Midbrain (tissue), 1 donor: ENCODE measurements around the gene FGF22.
"Not testable (repeated sequence)": the region's sequence is repeated elsewhere in the genome, so short reads cannot be mapped to it uniquely, and the experiment has no call there.

Experiments
- DNase-seq: peaks from one replicate; lab custom pipeline; 2025; lab: John Stamatoyannopoulos, UW

FGF22 gene

DNA sequence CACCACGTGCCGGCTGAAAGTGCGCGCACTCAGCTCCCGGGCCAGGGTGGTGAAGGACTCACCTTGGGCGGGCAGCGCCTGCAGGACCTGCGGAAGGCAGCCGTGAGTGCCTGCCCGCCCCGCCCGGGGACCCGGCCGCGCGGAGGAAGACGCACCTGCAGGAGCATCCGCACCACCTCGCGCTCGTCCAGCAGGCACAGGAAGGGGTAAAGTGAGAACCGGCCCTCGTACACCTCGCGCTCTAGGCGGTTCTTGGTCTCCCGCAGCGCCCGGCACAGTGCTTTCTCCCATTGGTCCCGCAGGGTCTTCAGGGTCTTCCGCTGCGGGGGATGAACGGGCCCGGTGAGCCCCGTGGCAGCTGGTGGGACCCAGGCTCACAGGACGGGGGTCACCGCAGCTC lies 17.0 kb upstream of the FGF22 start:
- DNase-seq = no peak

DNA sequence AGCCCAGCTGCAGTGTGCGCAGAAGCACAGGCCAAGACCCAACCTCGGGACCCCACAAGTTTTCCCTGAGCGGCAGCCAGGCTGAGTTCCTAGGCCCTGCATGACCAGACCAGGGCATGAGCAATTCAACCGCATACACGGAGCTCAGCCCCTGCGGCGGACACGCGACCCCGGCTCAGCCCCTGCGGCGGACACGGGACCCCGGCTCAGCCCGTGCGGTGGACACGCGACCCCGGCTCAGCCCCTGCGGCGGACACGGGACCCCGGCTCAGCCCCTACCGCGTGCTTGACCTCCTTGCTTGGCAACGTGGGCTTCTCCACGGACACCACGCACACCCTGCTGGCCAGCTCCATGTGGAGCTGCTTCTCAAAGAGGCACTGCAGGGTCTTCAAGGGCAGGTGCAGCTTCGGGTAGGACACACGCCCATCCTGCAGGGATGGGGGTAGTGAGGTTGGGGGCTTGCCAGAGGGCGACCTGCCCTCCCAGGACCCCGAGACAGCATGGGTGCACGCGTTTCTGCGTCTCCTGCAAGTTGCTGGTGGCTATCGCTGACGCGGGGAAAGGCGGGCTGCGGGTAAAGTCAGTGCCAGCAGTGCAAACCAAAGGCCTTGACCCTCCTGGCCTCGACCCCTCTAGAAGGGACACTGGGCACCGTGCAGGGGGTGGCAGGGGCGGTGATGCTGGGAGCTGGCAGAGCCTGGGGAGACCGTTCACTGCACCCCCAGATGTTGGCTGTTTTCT lies 16.3 kb upstream of the FGF22 start:
- DNase-seq = no peak

DNA sequence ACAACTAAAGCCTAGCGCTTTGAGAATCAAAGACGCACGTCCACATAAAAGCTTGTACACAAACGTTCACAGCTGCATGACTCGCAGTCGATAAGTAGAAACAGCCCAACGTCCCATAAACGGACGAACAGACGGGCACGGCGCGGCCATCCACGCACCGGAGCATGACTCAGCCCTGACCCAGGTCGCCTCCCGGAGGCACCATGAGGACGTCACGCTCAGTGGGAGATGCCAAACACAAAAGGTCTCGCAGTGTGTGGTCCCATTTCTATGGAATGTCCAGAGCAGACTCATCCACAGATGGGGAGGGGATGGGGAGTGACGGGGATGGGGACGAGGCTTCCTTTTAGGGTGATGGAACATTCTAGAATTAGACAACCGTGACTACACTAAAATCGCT lies 15.7 kb upstream of the FGF22 start:
- DNase-seq = no peak

DNA sequence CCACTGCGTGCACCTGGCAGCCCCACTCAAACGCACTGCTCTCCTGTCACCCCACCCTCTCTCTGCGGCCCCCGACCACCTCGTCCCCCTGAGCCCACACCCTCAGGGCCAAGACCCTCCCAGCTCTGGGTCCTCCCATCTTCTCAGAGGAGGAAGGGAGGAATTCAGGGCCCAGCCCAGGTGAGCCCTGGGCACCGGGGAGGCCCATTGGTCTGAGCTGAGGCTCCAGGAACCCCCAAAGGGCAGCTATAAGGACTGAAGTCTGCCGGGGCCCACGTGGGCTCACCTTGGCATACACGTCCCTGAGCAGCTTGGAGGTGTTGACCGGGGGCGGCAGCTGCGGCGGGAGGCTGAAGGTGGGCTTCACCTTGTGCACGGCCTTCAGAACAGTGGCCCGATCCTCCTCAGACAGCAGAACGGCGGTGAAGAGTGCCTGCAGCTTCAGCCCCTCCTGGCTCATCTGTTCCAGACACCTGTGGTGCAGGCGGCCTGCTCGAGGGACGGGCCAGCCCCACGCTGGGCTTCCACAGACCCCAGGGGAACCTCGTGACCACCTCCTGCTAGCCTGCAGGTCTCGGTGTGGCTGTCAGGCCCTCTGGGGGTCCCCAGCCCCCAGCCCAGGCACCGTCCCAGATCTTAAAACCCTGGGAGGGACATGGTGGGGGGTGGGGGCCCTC lies 15.1 kb upstream of the FGF22 start:
- no peak for DNase-seq

DNA sequence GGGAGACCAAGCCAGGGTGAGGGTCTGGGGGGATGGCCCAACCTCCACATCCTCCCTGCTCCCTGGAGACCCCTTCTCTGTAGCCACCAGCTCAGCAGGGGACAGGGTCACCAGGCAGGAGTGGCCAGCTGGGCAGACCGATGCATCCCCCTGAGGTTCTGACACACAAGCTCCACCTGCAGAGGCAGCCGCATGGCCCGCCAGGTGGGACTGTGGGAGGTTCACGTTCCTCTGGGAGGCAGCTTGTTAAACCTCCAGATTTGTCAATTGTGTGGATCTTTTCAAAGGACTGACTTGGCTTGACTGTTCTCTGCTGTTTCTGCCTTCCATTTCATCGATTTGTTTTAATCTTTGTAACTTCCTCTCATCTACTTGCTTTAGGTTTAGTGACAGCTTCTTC lies 14.4 kb upstream of the FGF22 start:
- no peak for DNase-seq

DNA sequence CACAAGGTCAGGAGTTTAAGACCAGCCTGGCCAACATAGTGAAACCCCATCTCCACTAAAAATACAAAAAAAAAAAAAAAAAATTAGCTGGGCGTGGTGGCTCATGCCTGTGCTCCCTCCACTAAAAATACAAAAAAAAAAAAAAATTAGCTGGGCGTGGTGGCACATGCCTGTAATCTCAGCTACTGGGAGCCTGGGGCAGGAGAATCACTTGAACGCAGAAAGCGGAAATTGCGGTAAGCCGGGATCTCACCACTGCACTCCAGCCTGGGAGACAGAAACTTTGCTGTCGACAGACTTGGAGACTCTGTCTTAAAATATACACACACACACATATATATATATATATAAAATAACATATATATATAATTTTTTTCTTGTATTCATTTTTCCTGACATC lies 13.1 kb upstream of the FGF22 start:
- not testable (repeated sequence) for DNase-seq

DNA sequence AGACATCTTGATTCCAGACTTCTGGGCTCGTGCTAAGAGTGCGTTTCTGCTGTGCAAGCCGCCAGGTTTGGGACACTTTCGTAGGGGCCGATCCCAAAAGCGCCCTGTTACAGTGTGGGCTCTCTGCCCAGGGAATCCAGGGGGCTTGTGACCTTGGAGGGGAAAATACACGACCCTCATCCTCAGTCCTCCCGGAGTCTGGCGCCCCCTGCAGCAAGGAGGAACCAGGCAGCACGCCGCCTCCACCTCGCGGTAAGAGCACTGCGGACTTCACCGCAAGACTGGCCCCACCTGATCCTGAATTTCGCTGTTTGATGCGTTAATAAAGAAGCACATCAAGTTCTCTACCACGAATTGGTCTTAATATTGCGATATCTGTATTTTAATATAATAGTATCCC lies 11.5 kb upstream of the FGF22 start:
- no peak for DNase-seq

DNA sequence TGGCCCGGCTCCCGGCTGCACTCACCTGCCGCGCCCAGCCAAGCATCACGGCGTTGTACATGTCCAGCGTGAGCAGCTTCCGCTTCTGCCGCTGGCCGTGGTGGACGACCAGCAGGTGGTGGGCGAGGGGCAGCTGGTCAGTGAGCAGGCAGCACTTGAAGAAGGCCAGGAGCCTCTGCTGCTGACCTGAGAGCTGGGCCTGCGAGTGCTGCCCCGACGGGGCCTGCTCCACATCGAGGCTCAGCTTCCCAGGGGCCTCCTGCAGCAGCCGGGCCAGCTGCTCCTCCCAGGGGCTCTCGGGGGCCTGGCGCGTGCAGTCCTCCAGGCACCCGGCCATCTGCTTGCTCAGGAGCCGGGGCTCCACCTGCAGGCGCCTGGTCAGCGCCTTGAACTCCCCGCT lies 10.2 kb upstream of the FGF22 start:
- not testable (repeated sequence) for DNase-seq

DNA sequence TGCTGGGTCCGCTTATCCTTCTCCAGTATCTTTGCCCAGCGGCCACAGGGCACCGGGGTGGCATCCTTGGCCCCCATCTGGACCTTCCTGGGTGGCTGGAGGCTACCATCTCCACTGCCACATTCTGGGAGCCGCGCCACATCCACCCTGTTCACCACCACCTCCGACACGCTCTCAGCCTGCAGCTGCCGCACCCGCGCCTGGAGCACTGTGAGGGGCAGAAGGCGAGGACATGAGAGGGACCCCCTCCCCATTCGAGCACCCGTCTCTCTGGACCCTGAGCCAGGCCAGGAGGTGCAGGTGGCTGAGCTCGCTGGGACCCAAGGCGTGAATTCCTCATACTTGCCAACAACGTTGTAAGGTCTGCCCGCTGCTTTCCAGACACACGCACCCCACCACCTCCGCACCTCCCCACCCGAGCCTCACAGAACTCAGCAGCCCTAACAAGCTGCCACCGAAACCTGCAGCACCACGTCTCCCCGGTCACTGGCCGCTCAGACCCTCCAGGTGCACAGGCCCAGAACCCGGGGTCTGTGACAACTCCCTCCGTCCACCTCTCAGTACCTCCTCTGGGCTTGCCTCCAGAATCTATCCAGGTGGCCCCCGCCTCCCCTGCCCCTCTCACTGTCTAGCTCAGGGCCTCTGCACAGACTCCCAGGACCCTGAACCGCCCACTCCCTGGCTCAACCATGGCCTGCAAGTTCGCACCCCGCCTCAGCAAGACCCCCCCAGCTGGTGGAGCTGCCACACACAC lies 9.5 kb upstream of the FGF22 start:
- no peak for DNase-seq

DNA sequence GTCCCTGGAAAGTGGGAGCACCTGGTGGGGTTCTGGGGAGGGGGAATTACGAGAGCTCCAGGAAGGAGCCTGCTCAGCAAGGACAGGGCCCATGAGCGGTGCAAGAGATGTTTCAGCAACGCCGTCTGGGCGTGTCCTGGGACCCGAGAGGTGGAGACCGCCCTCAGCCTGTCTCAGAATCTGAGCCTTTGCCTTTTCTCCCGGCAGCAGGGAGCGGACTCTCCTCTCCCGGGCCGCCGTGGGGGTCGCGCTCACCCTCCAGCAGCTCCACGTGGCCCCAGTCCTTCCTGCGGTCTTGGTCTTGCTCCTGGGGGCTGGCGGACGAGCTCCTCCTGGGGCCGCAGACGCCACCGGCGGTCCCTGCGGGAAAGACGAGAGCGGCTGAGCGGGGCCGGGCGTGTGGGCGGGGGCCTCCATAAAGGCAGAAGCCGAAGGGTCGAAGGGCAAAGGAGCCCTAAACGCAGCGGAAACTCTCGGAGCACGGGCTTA lies 7.1 kb upstream of the FGF22 start:
- DNase-seq = no peak

DNA sequence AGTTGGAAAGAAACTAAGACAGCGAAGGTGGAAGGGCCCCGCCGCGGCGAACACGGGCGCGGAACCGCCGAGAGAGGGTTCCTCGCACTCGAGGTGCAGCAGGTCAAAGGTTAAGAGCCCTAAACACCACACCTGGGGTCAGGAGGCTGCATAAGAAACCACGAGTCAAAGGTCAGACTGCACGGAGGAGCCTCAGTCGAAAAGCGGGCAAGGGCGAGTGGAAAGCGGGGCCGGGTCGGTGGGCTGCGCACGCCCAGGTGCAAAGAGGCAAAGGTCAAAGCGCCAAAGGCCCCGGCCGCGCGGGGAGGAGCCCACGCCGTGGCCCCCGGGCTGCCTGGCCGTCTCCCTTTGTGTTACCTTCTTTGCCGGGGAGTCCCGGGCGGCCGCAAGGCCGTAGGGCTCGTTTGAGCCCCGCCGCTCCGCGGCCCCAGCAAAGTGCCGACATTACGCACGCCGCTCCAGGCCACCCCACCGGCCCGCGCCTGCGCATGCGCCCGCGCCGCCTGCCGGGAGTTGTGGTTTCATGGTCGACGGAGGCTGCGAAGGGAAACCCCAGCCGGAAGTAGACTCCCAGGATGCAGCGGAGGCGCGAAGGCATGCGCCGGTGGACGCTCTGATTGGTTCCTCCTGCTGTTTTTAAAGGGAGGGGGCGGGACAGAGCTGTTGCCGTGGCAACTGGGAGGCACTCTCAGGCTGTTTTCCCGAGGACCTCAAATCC lies 6.5 kb upstream of the FGF22 start, which contains the start of gene POLRMT:
POLRMT (minus strand) TSS at position 470 of the 718 bp plus-strand sequence; CDS start at position 445, 25 bp downstream.
- peak; percentile 96 for DNase-seq

DNA sequence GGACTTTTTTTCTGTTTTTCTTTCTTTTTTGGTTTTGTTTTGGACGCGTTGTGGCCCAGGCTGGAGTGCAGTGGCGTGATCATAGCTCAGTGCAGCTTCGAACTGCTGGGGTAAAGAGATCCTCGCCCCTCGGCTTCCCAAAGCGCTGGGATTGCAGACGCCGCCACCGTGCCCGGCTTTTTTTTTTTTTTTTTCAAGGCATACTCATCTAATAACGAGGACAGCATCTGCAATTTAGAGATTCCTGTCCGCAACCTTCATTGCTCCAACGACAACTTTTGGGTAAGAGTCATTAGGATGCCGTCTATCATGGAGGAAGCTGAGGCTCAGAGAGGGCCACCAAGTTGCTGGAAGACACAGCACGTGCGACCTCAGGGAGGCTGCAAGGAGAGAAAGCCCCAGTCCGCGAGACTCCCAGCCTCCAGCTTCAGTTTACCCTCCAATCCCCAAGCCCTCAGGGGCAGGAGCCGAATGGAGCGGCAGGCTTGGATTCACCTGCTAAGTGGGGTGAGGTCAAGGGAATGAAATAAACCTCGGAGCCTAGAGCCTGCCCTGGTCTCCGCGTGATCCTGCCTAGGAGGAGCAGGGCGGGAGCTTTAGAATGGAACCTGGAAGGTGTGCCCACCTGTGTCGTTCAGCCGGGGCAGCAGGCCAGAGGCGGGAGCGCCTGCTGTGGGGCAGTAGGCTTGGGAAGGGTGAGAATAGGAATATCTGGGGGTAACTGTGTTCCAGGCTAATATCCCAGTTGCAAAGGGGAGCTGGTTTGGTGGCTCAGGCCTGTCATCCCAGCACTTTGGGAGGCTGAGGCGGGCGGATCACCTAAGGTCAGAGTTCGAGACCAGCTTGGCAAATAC lies 5.7 kb upstream of the FGF22 start:
- DNase-seq = no peak

DNA sequence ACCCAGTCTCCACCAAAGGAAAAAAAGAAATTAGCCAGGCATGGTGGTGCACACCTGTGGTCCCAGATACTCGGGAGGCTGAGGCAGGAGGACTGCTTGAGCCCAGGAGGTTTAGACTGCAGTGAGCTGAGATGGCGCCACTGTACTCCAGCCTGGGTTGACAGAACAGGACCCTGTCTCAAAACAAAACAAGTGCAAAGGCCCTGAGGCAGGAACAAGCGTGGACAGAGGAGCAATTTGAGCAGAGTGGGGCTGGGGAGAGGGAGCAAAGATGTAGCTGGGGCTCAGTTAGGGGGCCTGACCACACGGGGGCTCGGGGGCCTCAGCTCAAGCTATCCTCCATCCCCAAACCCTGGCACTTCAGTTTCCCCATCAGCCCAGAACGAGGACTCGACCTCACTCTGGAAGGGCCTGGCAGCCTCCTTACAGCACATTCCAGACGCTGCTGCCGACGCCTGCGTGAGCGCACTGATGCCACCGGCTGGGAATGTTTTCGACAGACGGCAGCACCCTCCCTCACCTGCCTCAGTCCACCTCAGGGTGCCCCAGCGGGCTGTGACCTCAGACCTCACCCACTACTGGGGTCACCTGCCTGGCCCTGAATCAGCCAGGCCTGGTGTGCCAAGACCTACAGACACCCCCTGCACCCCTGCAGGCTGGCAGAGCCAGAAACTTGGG lies 4.6 kb upstream of the FGF22 start:
- DNase-seq = no peak

DNA sequence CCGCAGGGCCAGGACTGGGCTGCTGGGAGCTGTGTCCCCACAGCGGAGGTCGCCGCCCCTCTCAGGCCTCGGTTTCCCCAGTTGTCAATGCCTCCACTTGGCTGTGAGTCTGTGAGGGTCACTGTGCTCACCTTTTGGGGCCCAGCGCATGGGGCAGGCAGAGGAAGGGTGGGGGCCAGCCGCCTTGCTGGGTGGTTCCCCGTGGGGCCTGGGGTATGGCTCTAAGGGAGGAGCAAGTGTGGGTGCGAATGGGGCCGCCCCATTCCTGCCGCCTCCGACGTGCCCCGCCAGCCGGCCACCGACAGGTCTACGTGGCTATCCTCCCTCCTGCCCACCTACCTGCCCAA lies 800 bp upstream of the FGF22 start:
- DNase-seq = no peak

DNA sequence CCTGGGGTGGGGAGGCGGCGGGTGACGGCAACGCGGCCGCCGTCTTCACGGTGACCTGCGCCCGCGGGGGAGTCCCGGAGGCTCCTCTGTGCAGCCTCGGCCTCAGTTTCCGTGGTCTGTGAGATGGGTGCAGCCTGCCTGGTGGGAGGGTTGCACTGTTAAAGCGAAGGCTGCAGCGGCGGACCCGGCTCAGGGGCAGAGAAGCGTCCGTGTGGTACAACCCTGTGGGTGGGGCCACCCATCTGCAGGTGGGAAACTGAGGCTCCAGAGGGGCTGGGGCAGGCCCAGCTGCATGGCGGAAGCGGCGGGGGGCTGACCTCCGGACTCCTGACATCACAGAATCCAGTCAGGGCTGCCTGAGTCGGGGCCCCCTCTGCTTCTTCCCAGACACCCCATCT lies 481 bp downstream of the FGF22 start:
- DNase-seq = no peak

DNA sequence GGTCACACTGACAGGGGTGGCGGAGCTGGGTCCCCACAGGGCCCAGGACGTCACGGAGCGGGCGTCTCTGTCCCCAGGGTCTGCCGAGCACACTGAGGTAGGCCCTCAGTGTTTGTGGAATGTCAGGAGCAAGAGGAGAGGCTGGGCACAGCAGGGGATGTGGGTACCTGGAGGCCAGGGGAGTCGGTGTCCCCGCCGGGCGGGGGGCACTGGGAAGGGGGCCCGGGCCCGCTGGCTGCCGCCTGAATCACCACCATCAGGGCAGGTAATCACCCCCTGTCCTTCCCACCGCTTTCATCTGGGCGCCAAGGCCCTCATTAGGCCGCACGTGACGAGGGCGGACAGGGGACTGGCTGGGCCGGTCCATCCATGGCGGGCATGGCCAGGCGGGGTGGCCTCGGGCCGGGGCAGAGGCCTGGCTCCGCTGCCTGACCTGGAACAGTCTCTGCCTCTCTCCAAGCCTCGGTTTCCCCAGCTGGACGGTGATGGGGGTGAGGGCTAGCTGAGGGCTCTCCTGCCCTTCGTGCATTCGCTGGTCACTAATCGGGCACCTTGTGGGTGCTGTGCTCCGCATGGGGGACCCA lies 1.0 kb downstream of the FGF22 start:
- DNase-seq = no peak

DNA sequence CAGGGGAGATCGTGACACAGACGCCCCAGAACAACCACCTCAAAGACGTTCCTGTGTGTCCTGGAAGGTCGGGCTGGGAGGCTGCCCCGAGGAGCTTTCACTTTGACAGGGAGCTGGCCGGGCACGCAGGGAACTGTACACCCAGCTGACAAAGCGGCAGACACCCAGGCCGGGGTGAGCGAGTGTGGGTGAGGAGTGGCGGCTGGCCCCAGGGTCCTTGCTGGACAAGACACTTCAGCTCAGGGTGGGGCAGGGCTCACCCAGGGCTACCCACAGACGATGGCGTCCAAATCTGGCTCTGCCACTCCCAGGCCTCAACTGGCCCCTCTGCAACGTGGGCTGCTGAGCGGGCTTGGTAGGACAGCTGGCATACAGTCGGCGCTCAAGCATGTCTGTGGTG lies 2.0 kb downstream of the FGF22 start:
- no peak for DNase-seq

DNA sequence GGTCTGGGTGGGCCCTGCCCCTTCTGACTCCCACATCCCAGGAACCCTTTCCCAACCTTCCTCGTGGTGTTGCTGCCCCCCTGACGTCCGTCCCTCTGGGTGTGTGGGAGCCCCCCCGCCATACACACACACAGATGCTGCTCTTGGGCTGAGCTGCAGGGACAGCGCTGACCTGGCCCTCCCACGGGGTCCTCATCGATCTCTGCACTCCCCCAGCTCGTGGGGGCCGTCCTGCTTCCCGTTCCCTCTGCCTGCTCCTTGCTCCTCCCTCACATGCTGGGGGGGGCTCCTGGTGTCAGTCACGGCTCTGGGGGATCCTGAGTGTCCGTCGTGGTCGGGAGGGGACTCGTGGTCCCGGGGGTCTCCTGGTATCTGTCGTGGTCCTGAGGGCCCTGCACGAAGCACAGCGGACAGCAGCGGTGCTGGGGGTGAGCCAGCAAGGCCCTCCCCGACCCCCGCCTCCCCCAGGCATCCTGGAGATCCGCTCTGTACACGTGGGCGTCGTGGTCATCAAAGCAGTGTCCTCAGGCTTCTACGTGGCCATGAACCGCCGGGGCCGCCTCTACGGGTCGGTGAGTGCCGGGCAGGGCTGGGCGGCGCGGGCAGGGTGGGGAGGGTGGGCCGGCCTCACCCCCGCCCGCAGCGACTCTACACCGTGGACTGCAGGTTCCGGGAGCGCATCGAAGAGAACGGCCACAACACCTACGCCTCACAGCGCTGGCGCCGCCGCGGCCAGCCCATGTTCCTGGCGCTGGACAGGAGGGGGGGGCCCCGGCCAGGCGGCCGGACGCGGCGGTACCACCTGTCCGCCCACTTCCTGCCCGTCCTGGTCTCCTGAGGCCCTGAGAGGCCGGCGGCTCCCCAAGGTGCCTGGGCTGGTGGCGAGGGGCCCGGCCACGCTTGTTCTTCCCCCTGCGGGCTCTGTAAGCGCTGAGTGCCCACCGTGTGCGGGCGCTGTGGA lies 3.4 kb downstream of the FGF22 start:
- DNase-seq = no peak

DNA sequence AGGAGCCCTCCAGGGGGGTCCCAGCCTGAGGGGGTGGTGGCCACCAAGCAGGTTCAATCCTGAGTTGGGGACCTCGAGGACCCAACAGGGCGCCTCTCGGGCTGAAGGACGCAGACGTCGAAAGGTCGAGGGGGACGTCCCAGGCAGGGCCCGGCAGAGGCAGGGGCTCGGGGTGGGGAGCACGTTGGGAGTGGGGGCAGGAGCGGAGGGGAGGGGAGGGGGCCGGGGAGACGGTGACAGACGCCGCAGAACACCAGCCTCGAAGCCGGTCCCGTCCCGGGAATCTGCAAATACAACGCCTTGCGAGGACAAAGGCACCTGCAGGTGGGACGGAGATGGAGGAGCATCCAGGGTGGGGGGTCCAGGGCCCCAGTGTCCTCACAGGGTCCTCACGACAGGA lies 4.1 kb downstream of the FGF22 start:
- DNase-seq = no peak
